Muscle layer of colon (tissue), 2 donors: Measurements from ENCODE around the gene AFAP1.

ENCODE experiments used
- H3K27ac ChIP-seq: one replicate; pipeline ENCODE4 v1.7.0; 2013; ENCODE audit warnings: low read depth, mild to moderate bottlenecking, low read length, moderate library complexity
- H3K27me3 ChIP-seq, 2 donors: one replicate each; pipeline ENCODE4 v1.7.0; 2013; ENCODE audit warnings: low read length in 2 of 2, mild to moderate bottlenecking in 2 of 2; ENCODE audit not compliant: insufficient read depth in 2 of 2, control insufficient read depth in 1 of 2
- H3K36me3 ChIP-seq: one replicate; pipeline ENCODE4 v1.7.0; 2013; ENCODE audit warnings: mild to moderate bottlenecking, low read length; ENCODE audit not compliant: insufficient read depth
- H3K4me1 ChIP-seq: one replicate; pipeline ENCODE4 v1.7.0; 2013; ENCODE audit warnings: mild to moderate bottlenecking, low read length; ENCODE audit not compliant: insufficient read depth
- H3K4me3 ChIP-seq, 2 donors: one replicate each; pipeline ENCODE4 v1.7.0; 2013; ENCODE audit warnings: low read length in 2 of 2, low read depth in 1 of 2, mild to moderate bottlenecking in 1 of 2, moderate library complexity in 1 of 2
- H3K9ac ChIP-seq: one replicate; pipeline ENCODE4 v1.7.0; 2013; ENCODE audit warnings: low read length
- H3K9me3 ChIP-seq: one replicate; pipeline ENCODE4 v1.7.0; 2013; ENCODE audit warnings: mild to moderate bottlenecking, low read length
- donor health status: abdominal sarcoma.
- donor health status: Adenocarcinoma of cecum.

The AFAP1 gene

GRCh38 chr4:7802093-7802726, 137.5 kb downstream of the AFAP1 start:
- H3K4me3 ChIP-seq = no peak overlapping the region
- no peak overlapping the region for H3K27ac ChIP-seq
- H3K27me3 ChIP-seq = no peaks in the 10 kb centered on the region

GRCh38 chr4:7801641-7802040, 138.0 kb downstream of the AFAP1 start:
- H3K9me3 ChIP-seq = no peaks in the 10 kb centered on the region
- peaks cover 35% of the 10 kb centered on the region for H3K36me3 ChIP-seq
- H3K4me1 ChIP-seq = peaks cover 37% of the 10 kb centered on the region
- no peak overlapping the region for H3K9ac ChIP-seq
- H3K4me3 ChIP-seq = no peak overlapping the region
- H3K27me3 ChIP-seq = no peaks in the 10 kb centered on the region
- H3K27ac ChIP-seq = no peak overlapping the region

More at GRCh38 chr4:7802093-7802726, 137.5 kb downstream of the AFAP1 start:
- Histone ChIP-seq H3K36me3 (peaks cover 34% of the 10 kb centered on the region), H3K9me3 (no peaks in the 10 kb centered on the region), H3K4me1 (peaks cover 43% of the 10 kb centered on the region), H3K9ac (no peak overlapping the region)

GRCh38 chr4:7801001-7801400, 138.7 kb downstream of the AFAP1 start:
- Histone ChIP-seq H3K4me3 (no peak overlapping the region), H3K9ac (no peak overlapping the region), H3K27ac (no peak overlapping the region), H3K4me1 (peaks cover 31% of the 10 kb centered on the region), H3K9me3 (no peaks in the 10 kb centered on the region), H3K36me3 (peaks cover 35% of the 10 kb centered on the region), H3K27me3 (no peaks in the 10 kb centered on the region)

- H3K4me3 ChIP-seq = no peak overlapping the region
- H3K9ac ChIP-seq = no peak overlapping the region
- peaks cover 25% of the 10 kb centered on the region for H3K4me1 ChIP-seq
- H3K27me3 ChIP-seq = no peaks in the 10 kb centered on the region
- H3K27ac ChIP-seq = no peak overlapping the region
- H3K9me3 ChIP-seq = no peaks in the 10 kb centered on the region
- peaks cover 35% of the 10 kb centered on the region for H3K36me3 ChIP-seq
These were observed 139.3 kb downstream of the AFAP1 start for GRCh38 chr4:7800410-7800809.

GRCh38 chr4:7799736-7800135, 139.9 kb downstream of the AFAP1 start:
- no peak overlapping the region for H3K4me3 ChIP-seq
- H3K4me1 ChIP-seq = peaks cover 20% of the 10 kb centered on the region
- no peak overlapping the region for H3K9ac ChIP-seq
- no peaks in the 10 kb centered on the region for H3K27me3 ChIP-seq
- no peak overlapping the region for H3K27ac ChIP-seq
- peaks cover 35% of the 10 kb centered on the region for H3K36me3 ChIP-seq
- no peaks in the 10 kb centered on the region for H3K9me3 ChIP-seq

- H3K9ac ChIP-seq = no peak overlapping the region
- H3K4me3 ChIP-seq = no peak overlapping the region
- no peak overlapping the region for H3K27ac ChIP-seq
- H3K36me3 ChIP-seq = peaks cover 35% of the 10 kb centered on the region
- no peaks in the 10 kb centered on the region for H3K9me3 ChIP-seq
- H3K4me1 ChIP-seq = peaks cover 15% of the 10 kb centered on the region
- no peaks in the 10 kb centered on the region for H3K27me3 ChIP-seq
These were observed 140.4 kb downstream of the AFAP1 start for GRCh38 chr4:7799306-7799705.

- H3K4me3 ChIP-seq = no peak overlapping the region
- H3K27me3 ChIP-seq = no peaks in the 10 kb centered on the region
- no peak overlapping the region for H3K27ac ChIP-seq
- H3K9ac ChIP-seq = no peak overlapping the region
- H3K36me3 ChIP-seq = peaks cover 42% of the 10 kb centered on the region
- no peaks in the 10 kb centered on the region for H3K9me3 ChIP-seq
- peaks cover 9% of the 10 kb centered on the region for H3K4me1 ChIP-seq
These were observed 141.3 kb downstream of the AFAP1 start for GRCh38 chr4:7798178-7798995.

GRCh38 chr4:7797330-7797729, 142.3 kb downstream of the AFAP1 start:
- peaks cover 46% of the 10 kb centered on the region for H3K36me3 ChIP-seq
- H3K9me3 ChIP-seq = no peaks in the 10 kb centered on the region
- no peaks in the 10 kb centered on the region for H3K27me3 ChIP-seq
- H3K27ac ChIP-seq = no peak overlapping the region
- H3K4me3 ChIP-seq = no peak overlapping the region
- H3K4me1 ChIP-seq = peaks cover 9% of the 10 kb centered on the region
- H3K9ac ChIP-seq = no peak overlapping the region

- H3K36me3 ChIP-seq = peaks cover 54% of the 10 kb centered on the region
These were observed 143.7 kb downstream of the AFAP1 start for GRCh38 chr4:7795983-7796382.

GRCh38 chr4:7793186-7793585, 146.5 kb downstream of the AFAP1 start:
- Histone ChIP-seq H3K9me3 (no peaks in the 10 kb centered on the region), H3K9ac (no peak overlapping the region), H3K4me1 (peaks cover 21% of the 10 kb centered on the region), H3K4me3 (no peak overlapping the region), H3K36me3 (peaks cover 32% of the 10 kb centered on the region), H3K27ac (no peak overlapping the region), H3K27me3 (no peaks in the 10 kb centered on the region)

More at GRCh38 chr4:7795983-7796382, 143.7 kb downstream of the AFAP1 start:
- no peaks in the 10 kb centered on the region for H3K9me3 ChIP-seq
- H3K9ac ChIP-seq = no peak overlapping the region
- H3K27me3 ChIP-seq = no peaks in the 10 kb centered on the region
- no peak overlapping the region for H3K4me3 ChIP-seq
- H3K27ac ChIP-seq = no peak overlapping the region
- H3K4me1 ChIP-seq = peaks cover 14% of the 10 kb centered on the region

- Histone ChIP-seq H3K4me3 (no peak overlapping the region), H3K4me1 (peaks cover 21% of the 10 kb centered on the region), H3K9me3 (no peaks in the 10 kb centered on the region), H3K27ac (no peak overlapping the region), H3K27me3 (no peaks in the 10 kb centered on the region), H3K36me3 (peaks cover 30% of the 10 kb centered on the region), H3K9ac (no peak overlapping the region)
These were observed 147.0 kb downstream of the AFAP1 start for GRCh38 chr4:7792616-7793015.
